C4-2B (cell line): ENCODE data around the gene SRP9.
A peak's percentile ranks its signal among the peaks of the same experiment; 100 is the strongest.

Experiments
- H3K27ac ChIP-seq: fragments of 450-650 bp; 2 replicates; pipeline ENCODE4 v1.5.1; 2017
- CTCF ChIP-seq: fragments of 450-650 bp; conservative IDR thresholded peaks from 2 replicates; pipeline ENCODE4 v1.5.1; 2017; ENCODE audit warnings: mild to moderate bottlenecking
- ZFX ChIP-seq: fragments of 450-650 bp; IDR thresholded peaks from 2 replicates; pipeline ENCODE4 v1.6.1; 2017

Gene SRP9

DNA sequence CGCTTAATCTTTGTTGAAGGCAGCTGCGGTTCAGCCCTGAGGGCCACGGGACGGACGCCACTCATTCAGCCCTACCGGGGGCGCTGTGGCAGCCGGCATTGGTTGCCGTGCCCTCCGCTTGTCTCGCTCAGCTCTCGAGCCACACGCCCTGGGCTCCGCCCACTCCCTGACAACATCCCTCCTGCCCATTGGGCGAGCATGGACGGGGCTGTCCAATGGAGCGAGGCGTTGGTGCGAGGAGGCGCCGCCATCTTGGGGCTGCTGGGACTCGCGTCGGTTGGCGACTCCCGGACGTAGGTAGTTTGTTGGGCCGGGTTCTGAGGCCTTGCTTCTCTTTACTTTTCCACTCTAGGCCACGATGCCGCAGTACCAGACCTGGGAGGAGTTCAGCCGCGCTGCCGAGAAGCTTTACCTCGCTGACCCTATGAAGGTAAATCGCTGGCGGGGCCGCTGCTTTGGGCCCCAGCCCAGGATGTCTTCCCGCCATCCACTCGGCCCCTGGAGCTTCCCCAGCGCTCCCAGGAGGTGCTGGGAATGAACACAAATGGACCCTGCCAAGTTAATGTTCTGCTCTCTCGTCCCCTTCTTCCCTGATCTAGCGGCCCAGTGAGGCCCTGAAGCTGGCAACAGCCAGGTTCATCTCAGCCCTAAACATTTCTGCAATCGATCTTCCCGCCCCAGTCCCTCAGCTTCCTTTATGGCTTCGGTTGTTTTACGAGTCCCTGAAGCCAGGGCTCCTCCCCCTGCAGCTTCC is at the start of gene SRP9:
TSS of gene SRP9 (plus strand) at position 244 of the 754 bp plus-strand sequence. CDS start at position 359, 115 bp downstream.
- H3K27ac ChIP-seq: peak within 1 kb of the TSS; percentile 95
- TF ChIP-seq CTCF (peak; percentile 98), ZFX (peak; percentile 91)

DNA sequence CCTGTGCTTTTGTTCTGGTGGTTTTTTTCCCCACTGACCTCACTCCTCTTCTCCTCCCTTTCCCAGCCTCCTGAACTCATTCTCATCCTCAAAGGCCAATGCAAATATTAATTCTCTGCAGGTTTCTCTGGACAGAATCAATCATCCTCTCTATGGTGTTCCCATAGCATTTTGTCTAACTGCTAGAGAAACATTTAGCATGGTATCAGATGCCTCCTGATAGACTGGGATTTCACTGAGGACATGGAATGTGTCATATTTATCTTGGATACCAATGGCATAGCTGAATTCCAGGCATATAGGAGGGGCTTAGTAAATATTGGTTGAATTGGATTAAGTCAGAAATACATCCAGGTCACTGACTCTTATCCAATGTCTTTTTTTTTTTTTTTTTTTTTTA is 46.1 kb upstream of the SRP9 start:
- TF ChIP-seq ZFX (no peak), CTCF (no peak)
- H3K27ac ChIP-seq: no peak overlapping the region

- no peak for TF ChIP-seq ZFX
- TF ChIP-seq CTCF: no peak
- H3K27ac ChIP-seq: no peak overlapping the region
These were observed 44.4 kb upstream of the SRP9 start for GRCh38 chr1:225733254-225733653.

DNA sequence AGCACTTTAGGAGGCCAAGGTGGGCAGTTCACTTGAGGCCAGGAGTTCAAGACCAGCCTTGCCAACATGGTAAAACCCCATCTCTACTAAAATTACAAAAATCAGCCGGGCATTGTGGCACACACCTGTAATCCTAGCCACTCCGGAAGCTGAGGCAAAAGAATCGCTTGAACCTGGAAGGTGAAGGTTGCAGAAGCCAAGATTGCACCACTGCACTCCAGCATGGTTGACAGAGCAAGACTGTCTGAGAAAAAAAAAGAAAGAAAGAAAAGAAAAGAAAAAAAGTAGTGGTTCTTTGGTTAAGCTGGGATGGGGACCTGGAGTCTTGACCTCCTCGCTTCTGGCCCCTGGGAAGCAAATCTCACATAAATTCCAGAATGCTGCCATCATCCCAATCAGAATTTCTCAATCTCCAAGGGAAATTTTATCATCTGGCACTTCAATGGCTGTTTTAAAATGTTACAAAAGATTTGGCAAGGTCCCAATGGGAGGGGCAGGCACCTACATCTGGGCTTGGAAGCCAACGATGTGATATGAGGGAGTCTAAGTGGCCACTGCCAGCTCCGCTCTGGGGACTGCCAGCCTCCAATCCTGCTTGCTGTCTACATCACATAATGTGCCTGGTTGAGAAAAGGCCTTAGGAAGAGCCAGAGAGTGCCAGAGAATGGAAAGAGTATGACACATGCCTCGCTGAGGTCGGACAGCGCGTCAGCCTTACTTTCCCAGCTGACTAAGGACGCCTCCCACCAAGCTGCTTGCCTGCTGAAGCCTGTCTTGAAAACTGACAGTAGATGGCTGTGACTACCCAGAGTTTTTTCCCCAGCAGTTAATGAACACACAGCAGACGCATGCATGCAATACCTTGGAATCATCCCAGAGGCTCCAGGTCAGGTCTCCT is 42.1 kb upstream of the SRP9 start:
- TF ChIP-seq ZFX: no peak
- no peak for TF ChIP-seq CTCF
- H3K27ac ChIP-seq: no peak overlapping the region

GRCh38 chr1:225736437-225737098 is 41.1 kb upstream of the SRP9 start:
- H3K27ac ChIP-seq: no peak overlapping the region
- TF ChIP-seq CTCF (no peak), ZFX (no peak)

GRCh38 chr1:225737161-225737560 is 40.5 kb upstream of the SRP9 start:
- no peak overlapping the region for H3K27ac ChIP-seq
- no peak for TF ChIP-seq CTCF
- TF ChIP-seq ZFX: no peak
